BE2C (cell line): ENCODE results near the gene CST7.

ENCODE experiments used
- DNase-seq: peaks from one replicate; pipeline ENCODE4 v3.0.0-alpha.2; 2020
- H3K27me3 ChIP-seq: fragments of 250-450 bp; sonication (Bioruptor Pico); 2 replicates; pipeline ENCODE4 v1.5.1; 2020; ENCODE audit warnings: mild to moderate bottlenecking
- H3K36me3 ChIP-seq: fragments of 250-450 bp; sonication (Bioruptor Pico); 2 replicates; pipeline ENCODE4 v1.5.1; 2020; ENCODE audit warnings: mild to moderate bottlenecking
- H3K4me1 ChIP-seq: fragments of 250-450 bp; sonication (Bioruptor Pico); 2 replicates; pipeline ENCODE4 v1.5.1; 2020
- H3K4me3 ChIP-seq: 2 replicates; pipeline ENCODE4 v1.5.1; 2011; ENCODE audit warnings: low read depth, low read length
- H3K9me3 ChIP-seq: fragments of 250-450 bp; sonication (Bioruptor Pico); 2 replicates; pipeline ENCODE4 v1.5.1; 2020
- CTCF ChIP-seq: IDR thresholded peaks from 2 replicates; pipeline ENCODE4 v1.5.1; 2012; ENCODE audit warnings: mild to moderate bottlenecking, low read depth, low read length

CST7 gene

GRCh38 chr20:24935140-24935539 is 13.9 kb upstream of the CST7 start:
- H3K4me1 ChIP-seq = no peaks in the 10 kb centered on the region
- H3K27me3 ChIP-seq = no peaks in the 10 kb centered on the region
- no peak for TF ChIP-seq CTCF
- DNase-seq = no peak
- H3K36me3 ChIP-seq = no peaks in the 10 kb centered on the region
- H3K9me3 ChIP-seq = no peaks in the 10 kb centered on the region
- H3K4me3 ChIP-seq = no peak overlapping the region

GRCh38 chr20:24935766-24936525 is 13.1 kb upstream of the CST7 start:
- no peak for DNase-seq
- Histone ChIP-seq H3K36me3 (no peaks in the 10 kb centered on the region), H3K4me1 (no peaks in the 10 kb centered on the region), H3K9me3 (no peaks in the 10 kb centered on the region), H3K4me3 (no peak overlapping the region), H3K27me3 (no peaks in the 10 kb centered on the region)
- no peak for TF ChIP-seq CTCF

GRCh38 chr20:24936526-24937407 is 12.3 kb upstream of the CST7 start:
- H3K4me3 ChIP-seq = no peak overlapping the region
- TF ChIP-seq CTCF = no peak
- DNase-seq = no peak
- H3K36me3 ChIP-seq = no peaks in the 10 kb centered on the region
- H3K9me3 ChIP-seq = no peaks in the 10 kb centered on the region
- H3K4me1 ChIP-seq = no peaks in the 10 kb centered on the region
- no peaks in the 10 kb centered on the region for H3K27me3 ChIP-seq

GRCh38 chr20:24937579-24937978 is 11.5 kb upstream of the CST7 start:
- Histone ChIP-seq H3K4me3 (no peak overlapping the region), H3K36me3 (no peaks in the 10 kb centered on the region), H3K27me3 (no peaks in the 10 kb centered on the region), H3K4me1 (no peaks in the 10 kb centered on the region), H3K9me3 (no peaks in the 10 kb centered on the region)
- DNase-seq = no peak
- TF ChIP-seq CTCF = no peak

GRCh38 chr20:24938498-24938897 is 10.6 kb upstream of the CST7 start:
- Histone ChIP-seq H3K27me3 (no peaks in the 10 kb centered on the region), H3K9me3 (no peaks in the 10 kb centered on the region), H3K36me3 (no peaks in the 10 kb centered on the region), H3K4me3 (no peak overlapping the region), H3K4me1 (no peaks in the 10 kb centered on the region)
- TF ChIP-seq CTCF = no peak
- no peak for DNase-seq

- H3K9me3 ChIP-seq = no peaks in the 10 kb centered on the region
- no peak for DNase-seq
- no peaks in the 10 kb centered on the region for H3K4me1 ChIP-seq
- no peaks in the 10 kb centered on the region for H3K27me3 ChIP-seq
- TF ChIP-seq CTCF = no peak
- no peak overlapping the region for H3K4me3 ChIP-seq
- no peaks in the 10 kb centered on the region for H3K36me3 ChIP-seq
Observed at GRCh38 chr20:24939036-24939435, 10.0 kb upstream of the CST7 start.
